Uterus (tissue), 2 donors: Measurements from ENCODE around the gene PTPRN2.

Experiments
- CTCF ChIP-seq, 4 experiments: fragments of 200-600 bp in 2 of 4; fragments of 450-650 bp in 2 of 4; sonication (generic) in 2 of 4; IDR thresholded peaks; one replicate each; pipeline ENCODE4 v1.5.1; 2016 to 2019; ENCODE audit warnings: antibody characterized with exemption in 4 of 4, mild to moderate bottlenecking in 2 of 4, moderate library complexity in 1 of 4
- POLR2A ChIP-seq, 2 donors: fragments of 450-650 bp; IDR thresholded peaks; one replicate each; pipeline ENCODE4 v1.6.1; 2016; ENCODE audit warnings: antibody characterized with exemption in 2 of 2, mild to moderate bottlenecking in 1 of 2, moderate library complexity in 1 of 2

GRCh38 chr7:157825325-157825724, 762.3 kb downstream of the PTPRN2 start:
- no peak for TF ChIP-seq POLR2A (IDR thresholded peaks at IDR 0.05)
- TF ChIP-seq CTCF (IDR thresholded peaks at IDR 0.05) = no peak
